HepG2 (cell line): ENCODE results near the gene TBX21. TPM values are rescaled to one million over a fixed set of nuclear protein-coding genes. Genes with fewer than 3 reads are reported as not detected.

Experiments
- ADNP ChIP-seq: sonication (generic); formaldehyde crosslinking; IDR thresholded peaks from 2 replicates; pipeline ENCODE4 v1.4.0; 2020; ENCODE audit warnings: missing genetic modification reagents
- ATAD3A ChIP-seq: sonication (generic); formaldehyde crosslinking; IDR thresholded peaks from 2 replicates; pipeline ENCODE4 v1.4.0; 2020; ENCODE audit warnings: missing genetic modification reagents
- CREM ChIP-seq, 2 experiments: sonication (generic) in 1 of 2; formaldehyde crosslinking in 1 of 2; IDR thresholded peaks; 2 replicates each; pipeline versions ENCODE4 v1.4.0 to v1.6.1; 2016 to 2020; ENCODE audit warnings: antibody characterized with exemption in 1 of 2, mild to moderate bottlenecking in 1 of 2, missing genetic modification reagents in 1 of 2
- FOXP1 ChIP-seq, 2 experiments: fragments of 450-650 bp in 1 of 2; IDR thresholded peaks; 2 replicates each; pipeline ENCODE4 v1.6.1; 2017 to 2018; ENCODE audit warnings: antibody characterized with exemption in 1 of 2
- HDAC2 ChIP-seq: sonication (generic); formaldehyde crosslinking; IDR thresholded peaks from 2 replicates; pipeline ENCODE4 v1.4.0; 2020; ENCODE audit warnings: missing genetic modification reagents
- HOXA9 ChIP-seq: sonication (generic); formaldehyde crosslinking; IDR thresholded peaks from 2 replicates; pipeline ENCODE4 v1.8.1; 2022; ENCODE audit warnings: missing genetic modification reagents, mild to moderate bottlenecking, moderate library complexity, borderline replicate concordance
- MED1 ChIP-seq: sonication (generic); formaldehyde crosslinking; IDR thresholded peaks from 2 replicates; pipeline ENCODE4 v1.4.0; 2020; ENCODE audit warnings: missing genetic modification reagents
- MYC ChIP-seq: sonication (generic); formaldehyde crosslinking; IDR thresholded peaks from 2 replicates; pipeline ENCODE4 v1.9.0; 2021; ENCODE audit warnings: missing genetic modification reagents, borderline replicate concordance
- NCOR1 ChIP-seq: fragments of 200-600 bp; sonication (generic); IDR thresholded peaks from 2 replicates; pipeline ENCODE4 v1.7.0; 2017; ENCODE audit warnings: antibody characterized with exemption, low read length, borderline replicate concordance
- NONO ChIP-seq, 2 experiments: fragments of 450-650 bp in 1 of 2; sonication (generic) in 1 of 2; formaldehyde crosslinking in 1 of 2; IDR thresholded peaks in 1 of 2; conservative IDR thresholded peaks in 1 of 2; 2 replicates each; pipeline versions ENCODE4 v1.6.1 to v1.8.0; 2017 to 2022; ENCODE audit warnings: mild to moderate bottlenecking in 1 of 2, missing genetic modification reagents in 1 of 2, moderate library complexity in 1 of 2
- SRSF9 ChIP-seq: fragments of 200-400 bp; formaldehyde crosslinking; IDR thresholded peaks from 2 replicates; pipeline ENCODE4 v1.6.1; 2018; ENCODE audit warnings: borderline replicate concordance, mild to moderate bottlenecking, low read depth, low read length; ENCODE audit not compliant: insufficient read depth, poor library complexity, severe bottlenecking
- TEAD3 ChIP-seq: optimal IDR thresholded peaks from 2 replicates; pipeline ENCODE3; 2016; ENCODE audit warnings: borderline replicate concordance
- XRCC5 ChIP-seq: fragments of 200-400 bp; formaldehyde crosslinking; optimal IDR thresholded peaks from 2 replicates; pipeline ENCODE3; 2017; ENCODE audit warnings: mild to moderate bottlenecking, low read length
- ZMYM3 ChIP-seq: sonication (generic); formaldehyde crosslinking; IDR thresholded peaks from 2 replicates; pipeline ENCODE4 v1.5.1; 2020; ENCODE audit warnings: mild to moderate bottlenecking, missing genetic modification reagents
- ZNF33A ChIP-seq: sonication (generic); formaldehyde crosslinking; IDR thresholded peaks from 2 replicates; pipeline ENCODE4 v1.5.1; 2020; ENCODE audit warnings: missing genetic modification reagents, mild to moderate bottlenecking, moderate library complexity, borderline replicate concordance
- ZNF556 ChIP-seq: sonication (generic); formaldehyde crosslinking; IDR thresholded peaks from 2 replicates; pipeline ENCODE4 v1.4.0; 2020; ENCODE audit warnings: mild to moderate bottlenecking, missing genetic modification reagents, borderline replicate concordance
- ZNF574 ChIP-seq: sonication (generic); formaldehyde crosslinking; IDR thresholded peaks from 2 replicates; pipeline ENCODE4 v1.4.0; 2020; ENCODE audit warnings: missing genetic modification reagents
- ZNF607 ChIP-seq: sonication (generic); formaldehyde crosslinking; IDR thresholded peaks from 2 replicates; pipeline ENCODE4 v1.5.1; 2020; ENCODE audit warnings: missing genetic modification reagents, mild to moderate bottlenecking, borderline replicate concordance
- ZNF784 ChIP-seq: sonication (generic); formaldehyde crosslinking; IDR thresholded peaks from 2 replicates; pipeline ENCODE4 v1.5.1; 2020; ENCODE audit warnings: missing genetic modification reagents, mild to moderate bottlenecking, borderline replicate concordance
- ZNF816 ChIP-seq: sonication (generic); formaldehyde crosslinking; IDR thresholded peaks from 2 replicates; pipeline ENCODE4 v1.8.0; 2022; ENCODE audit warnings: missing genetic modification reagents, mild to moderate bottlenecking, borderline replicate concordance
- polyA plus RNA-seq, 8 experiments: library from polyadenylated mRNA; depleted of rRNA in 3 of 8; stranded (reverse) in 7 of 8; unstranded in 1 of 8; fragments of >200 nt; fragmentation: Illumina TruSeq in 4 of 8; extraction: Trizol in 4 of 8; gene quantifications; 2 replicates each; pipeline versions ENCODE4 v1.2.1 to v1.2.3, GENCODE V29; 2011 to 2016; ENCODE audit warnings: low read depth in 4 of 8, missing spikeins in 1 of 8, mixed read lengths in 1 of 8; ENCODE audit not compliant: insufficient read depth in 1 of 8
- total RNA-seq, 5 experiments: library from RNA; depleted of rRNA; stranded (reverse); fragments of >200 nt; fragmentation: Illumina TruSeq; extraction: Trizol; gene quantifications; 2 replicates each; pipeline ENCODE4 v1.2.3, GENCODE V29; 2016; ENCODE audit warnings: low read depth in 1 of 5
- TF ChIP-seq, protein P1 (sequence below): IDR thresholded peaks from 2 replicates; pipeline ENCODE4 v1.6.1; 2016
- TF ChIP-seq, protein P2 (sequence below): sonication (generic); formaldehyde crosslinking; IDR thresholded peaks from 2 replicates; pipeline ENCODE4 v1.8.0; 2022; ENCODE audit warnings: missing genetic modification reagents, mild to moderate bottlenecking, moderate library complexity, borderline replicate concordance

The TBX21 gene
- total and polyA plus RNA-seq, 2 of the 13 experiments (the other 11 are each of a cell fraction or from before 2014, with no cell fraction given), result not detected

DNA sequence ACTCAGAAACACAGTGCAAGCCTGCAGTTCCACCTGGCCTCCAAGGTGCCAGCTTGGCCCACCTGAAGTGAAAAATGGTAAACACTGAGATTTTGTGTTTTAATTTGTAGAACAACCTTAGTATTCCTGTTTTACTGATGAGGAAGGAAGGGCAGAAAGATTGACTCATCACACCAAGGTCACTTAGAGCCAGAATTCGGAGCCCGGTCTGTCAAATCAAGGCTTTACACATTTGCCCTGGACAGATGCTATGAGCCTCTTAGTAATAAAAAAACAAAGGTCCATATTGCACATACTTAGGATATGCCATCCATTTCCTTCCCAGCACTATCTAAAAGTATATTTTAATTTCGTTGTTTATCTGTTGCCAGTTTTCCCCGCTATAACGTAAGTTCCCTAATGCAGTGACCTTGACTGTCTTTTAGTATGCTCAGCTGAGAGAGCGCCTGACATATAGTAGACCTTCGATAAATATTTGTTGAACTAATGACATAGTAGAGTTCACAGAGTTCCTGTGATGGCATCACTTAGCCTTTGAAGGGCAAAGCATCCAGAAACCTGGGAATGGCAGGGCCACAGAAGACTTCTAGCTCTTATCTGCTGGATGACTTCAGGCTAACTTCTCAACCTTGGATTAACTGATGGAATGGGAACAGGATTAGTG, 46.2 kb upstream of the TBX21 start (continued):
- TF ChIP-seq ZNF33A (CRISPR knock-in tag), result no peak
- TF ChIP-seq HDAC2 (CRISPR knock-in tag), result peak; percentile 74
- TF ChIP-seq TEAD3 (CRISPR knock-in tag), result peak; percentile 23
- TF ChIP-seq MED1 (CRISPR knock-in tag), result peak; percentile 49; the same call in 1 of the 2 replicates
- no peak for TF ChIP-seq ZNF607 (CRISPR knock-in tag)
- TF ChIP-seq ZMYM3 (CRISPR knock-in tag), result peak; percentile 72
- TF ChIP-seq FOXP1 (IDR thresholded peaks at IDR 0.05), result no peak
- peak; percentile 55 for TF ChIP-seq FOXP1 (CRISPR knock-in tag; IDR thresholded peaks at IDR 0.05)
- TF ChIP-seq ZNF816, result no peak
- TF ChIP-seq HOXA9 (CRISPR knock-in tag), result no peak
- TF ChIP-seq XRCC5, result no peak
- TF ChIP-seq NONO (IDR thresholded peaks at IDR 0.05), result no peak
- no peak for TF ChIP-seq NONO (CRISPR knock-in tag; conservative IDR thresholded peaks at IDR 0.05)
- TF ChIP-seq, protein P1, sequence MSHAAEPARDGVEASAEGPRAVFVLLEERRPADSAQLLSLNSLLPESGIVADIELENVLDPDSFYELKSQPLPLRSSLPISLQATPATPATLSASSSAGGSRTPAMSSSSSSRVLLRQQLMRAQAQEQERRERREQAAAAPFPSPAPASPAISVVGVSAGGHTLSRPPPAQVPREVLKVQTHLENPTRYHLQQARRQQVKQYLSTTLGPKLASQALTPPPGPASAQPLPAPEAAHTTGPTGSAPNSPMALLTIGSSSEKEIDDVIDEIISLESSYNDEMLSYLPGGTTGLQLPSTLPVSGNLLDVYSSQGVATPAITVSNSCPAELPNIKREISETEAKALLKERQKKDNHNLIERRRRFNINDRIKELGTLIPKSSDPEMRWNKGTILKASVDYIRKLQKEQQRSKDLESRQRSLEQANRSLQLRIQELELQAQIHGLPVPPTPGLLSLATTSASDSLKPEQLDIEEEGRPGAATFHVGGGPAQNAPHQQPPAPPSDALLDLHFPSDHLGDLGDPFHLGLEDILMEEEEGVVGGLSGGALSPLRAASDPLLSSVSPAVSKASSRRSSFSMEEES (CRISPR knock-in tag), result peak; percentile 83
- peak; percentile 63; the same call in 1 of the 2 replicates for TF ChIP-seq NCOR1
- no peak for TF ChIP-seq ZNF574 (CRISPR knock-in tag)
- no peak for TF ChIP-seq ADNP (CRISPR knock-in tag)
- no peak for TF ChIP-seq ATAD3A (CRISPR knock-in tag)
- no peak for TF ChIP-seq ZNF556
- no peak for TF ChIP-seq SRSF9
- peak; percentile 76; the same call in 1 of the 2 replicates for TF ChIP-seq ZNF784 (CRISPR knock-in tag)
- TF ChIP-seq MYC (CRISPR knock-in tag), result no peak
- TF ChIP-seq CREM (IDR thresholded peaks at IDR 0.05), result peak; percentile 71
- TF ChIP-seq CREM (CRISPR knock-in tag; IDR thresholded peaks at IDR 0.05), result no peak
- TF ChIP-seq, protein P2, sequence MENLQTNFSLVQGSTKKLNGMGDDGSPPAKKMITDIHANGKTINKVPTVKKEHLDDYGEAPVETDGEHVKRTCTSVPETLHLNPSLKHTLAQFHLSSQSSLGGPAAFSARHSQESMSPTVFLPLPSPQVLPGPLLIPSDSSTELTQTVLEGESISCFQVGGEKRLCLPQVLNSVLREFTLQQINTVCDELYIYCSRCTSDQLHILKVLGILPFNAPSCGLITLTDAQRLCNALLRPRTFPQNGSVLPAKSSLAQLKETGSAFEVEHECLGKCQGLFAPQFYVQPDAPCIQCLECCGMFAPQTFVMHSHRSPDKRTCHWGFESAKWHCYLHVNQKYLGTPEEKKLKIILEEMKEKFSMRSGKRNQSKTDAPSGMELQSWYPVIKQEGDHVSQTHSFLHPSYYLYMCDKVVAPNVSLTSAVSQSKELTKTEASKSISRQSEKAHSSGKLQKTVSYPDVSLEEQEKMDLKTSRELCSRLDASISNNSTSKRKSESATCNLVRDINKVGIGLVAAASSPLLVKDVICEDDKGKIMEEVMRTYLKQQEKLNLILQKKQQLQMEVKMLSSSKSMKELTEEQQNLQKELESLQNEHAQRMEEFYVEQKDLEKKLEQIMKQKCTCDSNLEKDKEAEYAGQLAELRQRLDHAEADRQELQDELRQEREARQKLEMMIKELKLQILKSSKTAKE, result no peak
